Neural cell (in vitro differentiated cells): ENCODE results near the gene TRPM6. TPM values are rescaled to one million over a fixed set of nuclear protein-coding genes. Genes with fewer than 3 reads are reported as not detected.

ENCODE experiments used
- H2AFZ ChIP-seq: fragments of 200-600, 300-800 bp; sonication (generic), shearing (Covaris generic); 2 replicates; pipeline ENCODE4 v1.6.0; 2014; ENCODE audit warnings: low read depth, mild to moderate bottlenecking, antibody characterized with exemption, low read length, moderate library complexity
- H3F3A ChIP-seq: fragments of 200-600 bp; shearing (Covaris generic); 2 replicates; pipeline ENCODE4 v1.6.1; 2016; ENCODE audit warnings: mild to moderate bottlenecking, moderate library complexity, mixed read lengths, antibody characterized with exemption, low read length; ENCODE audit not compliant: insufficient read depth, poor library complexity, severe bottlenecking
- H3K27ac ChIP-seq: fragments of 200-600, 300-800 bp; sonication (generic), shearing (Covaris generic); 2 replicates; pipeline ENCODE4 v1.5.1; 2014; ENCODE audit warnings: mild to moderate bottlenecking, low read length, moderate library complexity
- H3K27me3 ChIP-seq: fragments of 300-800, 200-600 bp; sonication (generic), shearing (Covaris generic); 2 replicates; pipeline ENCODE4 v1.6.0; 2014; ENCODE audit warnings: mild to moderate bottlenecking, low read depth, low read length, moderate library complexity; ENCODE audit not compliant: insufficient read depth
- H3K36me3 ChIP-seq: fragments of 300-800, 200-600 bp; sonication (generic), shearing (Covaris generic); 2 replicates; pipeline ENCODE4 v1.5.1; 2014; ENCODE audit warnings: mild to moderate bottlenecking, antibody characterized with exemption, low read length, moderate library complexity; ENCODE audit not compliant: insufficient read depth
- H3K4me2 ChIP-seq: fragments of 300-800, 200-600 bp; sonication (generic), shearing (Covaris generic); 2 replicates; pipeline ENCODE4 v1.6.0; 2014; ENCODE audit warnings: mild to moderate bottlenecking, low read length
- H3K4me3 ChIP-seq: fragments of 300-800, 200-600 bp; sonication (generic), shearing (Covaris generic); 2 replicates; pipeline ENCODE4 v1.5.1; 2014; ENCODE audit warnings: mild to moderate bottlenecking, low read length, moderate library complexity
- H3K79me2 ChIP-seq: fragments of 200-600 bp; shearing (Covaris generic); replicated peaks from 2 replicates; pipeline ENCODE4 v1.6.0; 2014; ENCODE audit warnings: mild to moderate bottlenecking, low read length, moderate library complexity; ENCODE audit not compliant: insufficient read depth
- H3K9ac ChIP-seq: fragments of 300-800, 200-600 bp; sonication (generic), shearing (Covaris generic); 2 replicates; pipeline ENCODE4 v1.6.1; 2016; ENCODE audit warnings: mild to moderate bottlenecking, low read length, mixed read lengths
- H3K9me2 ChIP-seq: fragments of 200-600 bp; shearing (Covaris generic); 2 replicates; pipeline ENCODE4 v1.6.1; 2016; ENCODE audit warnings: mild to moderate bottlenecking, low read length, mixed read lengths; ENCODE audit not compliant: insufficient read depth
- H3K9me3 ChIP-seq: fragments of 200-600, 300-800 bp; sonication (generic), shearing (Covaris generic); 2 replicates; pipeline ENCODE4 v1.6.1; 2016; ENCODE audit warnings: mild to moderate bottlenecking, mixed run types, low read length, moderate library complexity, mixed read lengths
- H4K20me1 ChIP-seq: fragments of 200-600 bp; shearing (Covaris generic); 2 replicates; pipeline ENCODE4 v1.6.1; 2016; ENCODE audit warnings: mild to moderate bottlenecking, mixed run types; ENCODE audit not compliant: insufficient read depth
- EP300 ChIP-seq: fragments of 450-650 bp; conservative IDR thresholded peaks from 2 replicates; pipeline ENCODE4 v1.6.1; 2014; ENCODE audit warnings: antibody characterized with exemption, mild to moderate bottlenecking, moderate library complexity; ENCODE audit not compliant: poor library complexity, severe bottlenecking
- EZH2 ChIP-seq: fragments of 200-600, 300-800 bp; shearing (Covaris generic), sonication (generic); IDR thresholded peaks from 2 replicates; pipeline ENCODE4 v1.6.1; 2014; ENCODE audit warnings: antibody characterized with exemption, low read length, borderline replicate concordance, mild to moderate bottlenecking; ENCODE audit not compliant: insufficient read depth, poor library complexity, severe bottlenecking
- MXI1 ChIP-seq: fragments of 450-650 bp; conservative IDR thresholded peaks from 2 replicates; pipeline ENCODE4 v1.6.1; 2014; ENCODE audit warnings: antibody characterized with exemption, mild to moderate bottlenecking; ENCODE audit not compliant: poor library complexity, severe bottlenecking
- POLR2AphosphoS5 ChIP-seq: IDR thresholded peaks from 2 replicates; pipeline ENCODE4 v1.6.1; 2012
- RAD21 ChIP-seq: fragments of 450-650 bp; conservative IDR thresholded peaks from 2 replicates; pipeline ENCODE4 v1.6.1; 2014; ENCODE audit warnings: antibody characterized with exemption, mild to moderate bottlenecking, moderate library complexity
- SMC3 ChIP-seq: fragments of 450-650 bp; conservative IDR thresholded peaks from 2 replicates; pipeline ENCODE4 v1.6.1; 2014; ENCODE audit warnings: antibody characterized with exemption, mild to moderate bottlenecking, moderate library complexity; ENCODE audit not compliant: poor library complexity
- TAF1 ChIP-seq: IDR thresholded peaks from 2 replicates; pipeline ENCODE4 v1.6.1; 2012; ENCODE audit warnings: low read depth
- polyA plus RNA-seq: library from polyadenylated mRNA; depleted of rRNA; stranded (reverse); fragments of >200 nt; gene quantifications from 2 replicates; pipeline ENCODE4 v1.2.3, GENCODE V29; 2014
- TF ChIP-seq, protein P1 (sequence below): IDR thresholded peaks from 2 replicates; pipeline ENCODE4 v1.6.1; 2012; ENCODE audit warnings: borderline replicate concordance
- TF ChIP-seq, protein P2 (sequence below): fragments of 450-650 bp; IDR thresholded peaks from 2 replicates; pipeline ENCODE4 v1.5.1; 2014; ENCODE audit warnings: antibody characterized with exemption, mild to moderate bottlenecking, moderate library complexity; ENCODE audit not compliant: poor library complexity, severe bottlenecking

Gene TRPM6
- polyA plus RNA-seq, 1 donor from 2014 or later = not detected

DNA sequence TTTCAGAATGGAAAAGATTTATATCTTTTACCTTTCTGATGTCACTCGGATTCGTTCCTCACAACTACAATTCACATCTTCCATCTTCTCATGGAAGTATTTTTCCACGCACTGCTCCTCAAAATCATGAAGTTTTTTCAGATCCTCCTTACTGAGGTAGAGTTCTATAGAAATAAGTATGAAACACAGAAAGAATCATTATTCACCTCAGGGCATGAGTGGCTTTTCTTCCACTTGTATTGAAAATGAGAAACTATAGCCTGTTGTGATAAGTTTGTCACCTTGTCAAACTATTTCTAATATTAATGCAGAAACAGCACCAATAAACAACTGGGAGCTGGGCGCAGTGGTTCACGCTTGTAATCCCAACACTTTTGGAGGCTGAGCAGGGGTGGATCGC, 116.0 kb downstream of the TRPM6 start:
- H3K9me2 ChIP-seq = no peaks in the 10 kb centered on the region
- no peaks in the 10 kb centered on the region for H3K27me3 ChIP-seq
- H3K36me3 ChIP-seq = no peaks in the 10 kb centered on the region
- no peaks in the 10 kb centered on the region for H3F3A ChIP-seq
- no peak overlapping the region for H3K4me3 ChIP-seq
- TF ChIP-seq EP300 = no peak
- TF ChIP-seq, protein P1, sequence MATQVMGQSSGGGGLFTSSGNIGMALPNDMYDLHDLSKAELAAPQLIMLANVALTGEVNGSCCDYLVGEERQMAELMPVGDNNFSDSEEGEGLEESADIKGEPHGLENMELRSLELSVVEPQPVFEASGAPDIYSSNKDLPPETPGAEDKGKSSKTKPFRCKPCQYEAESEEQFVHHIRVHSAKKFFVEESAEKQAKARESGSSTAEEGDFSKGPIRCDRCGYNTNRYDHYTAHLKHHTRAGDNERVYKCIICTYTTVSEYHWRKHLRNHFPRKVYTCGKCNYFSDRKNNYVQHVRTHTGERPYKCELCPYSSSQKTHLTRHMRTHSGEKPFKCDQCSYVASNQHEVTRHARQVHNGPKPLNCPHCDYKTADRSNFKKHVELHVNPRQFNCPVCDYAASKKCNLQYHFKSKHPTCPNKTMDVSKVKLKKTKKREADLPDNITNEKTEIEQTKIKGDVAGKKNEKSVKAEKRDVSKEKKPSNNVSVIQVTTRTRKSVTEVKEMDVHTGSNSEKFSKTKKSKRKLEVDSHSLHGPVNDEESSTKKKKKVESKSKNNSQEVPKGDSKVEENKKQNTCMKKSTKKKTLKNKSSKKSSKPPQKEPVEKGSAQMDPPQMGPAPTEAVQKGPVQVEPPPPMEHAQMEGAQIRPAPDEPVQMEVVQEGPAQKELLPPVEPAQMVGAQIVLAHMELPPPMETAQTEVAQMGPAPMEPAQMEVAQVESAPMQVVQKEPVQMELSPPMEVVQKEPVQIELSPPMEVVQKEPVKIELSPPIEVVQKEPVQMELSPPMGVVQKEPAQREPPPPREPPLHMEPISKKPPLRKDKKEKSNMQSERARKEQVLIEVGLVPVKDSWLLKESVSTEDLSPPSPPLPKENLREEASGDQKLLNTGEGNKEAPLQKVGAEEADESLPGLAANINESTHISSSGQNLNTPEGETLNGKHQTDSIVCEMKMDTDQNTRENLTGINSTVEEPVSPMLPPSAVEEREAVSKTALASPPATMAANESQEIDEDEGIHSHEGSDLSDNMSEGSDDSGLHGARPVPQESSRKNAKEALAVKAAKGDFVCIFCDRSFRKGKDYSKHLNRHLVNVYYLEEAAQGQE = no peak
- TF ChIP-seq TAF1 = no peak
- no peak for TF ChIP-seq SMC3
- H3K9ac ChIP-seq = no peak overlapping the region
- no peaks in the 10 kb centered on the region for H4K20me1 ChIP-seq
- no peaks in the 10 kb centered on the region for H3K9me3 ChIP-seq
- H3K4me2 ChIP-seq = no peak overlapping the region
- no peak overlapping the region for H3K27ac ChIP-seq
- no peaks in the 10 kb centered on the region for H3K79me2 ChIP-seq
- H2AFZ ChIP-seq = no peak overlapping the region

DNA sequence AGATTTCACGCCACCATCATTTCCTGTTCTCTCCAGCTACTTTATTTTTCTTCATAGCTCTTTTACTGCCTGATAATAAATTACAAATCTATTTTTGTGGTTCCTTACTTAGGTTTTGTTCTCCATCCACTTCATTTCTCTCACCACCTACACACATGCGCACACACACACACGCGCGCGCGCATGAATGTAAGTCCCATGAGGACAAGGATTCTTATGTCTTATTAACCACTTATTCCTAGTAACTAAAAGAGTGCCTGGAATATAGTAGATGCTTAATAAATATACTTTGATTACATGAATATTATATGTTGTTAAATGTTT, 116.5 kb downstream of the TRPM6 start:
- H3F3A ChIP-seq = no peaks in the 10 kb centered on the region
- no peak overlapping the region for H3K9ac ChIP-seq
- H3K36me3 ChIP-seq = no peaks in the 10 kb centered on the region
- TF ChIP-seq, protein P1 = no peak
- TF ChIP-seq EP300 = no peak
- no peak for TF ChIP-seq SMC3
- TF ChIP-seq, protein P2, sequence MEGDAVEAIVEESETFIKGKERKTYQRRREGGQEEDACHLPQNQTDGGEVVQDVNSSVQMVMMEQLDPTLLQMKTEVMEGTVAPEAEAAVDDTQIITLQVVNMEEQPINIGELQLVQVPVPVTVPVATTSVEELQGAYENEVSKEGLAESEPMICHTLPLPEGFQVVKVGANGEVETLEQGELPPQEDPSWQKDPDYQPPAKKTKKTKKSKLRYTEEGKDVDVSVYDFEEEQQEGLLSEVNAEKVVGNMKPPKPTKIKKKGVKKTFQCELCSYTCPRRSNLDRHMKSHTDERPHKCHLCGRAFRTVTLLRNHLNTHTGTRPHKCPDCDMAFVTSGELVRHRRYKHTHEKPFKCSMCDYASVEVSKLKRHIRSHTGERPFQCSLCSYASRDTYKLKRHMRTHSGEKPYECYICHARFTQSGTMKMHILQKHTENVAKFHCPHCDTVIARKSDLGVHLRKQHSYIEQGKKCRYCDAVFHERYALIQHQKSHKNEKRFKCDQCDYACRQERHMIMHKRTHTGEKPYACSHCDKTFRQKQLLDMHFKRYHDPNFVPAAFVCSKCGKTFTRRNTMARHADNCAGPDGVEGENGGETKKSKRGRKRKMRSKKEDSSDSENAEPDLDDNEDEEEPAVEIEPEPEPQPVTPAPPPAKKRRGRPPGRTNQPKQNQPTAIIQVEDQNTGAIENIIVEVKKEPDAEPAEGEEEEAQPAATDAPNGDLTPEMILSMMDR = no peak
- TF ChIP-seq POLR2AphosphoS5 = no peak
- TF ChIP-seq TAF1 = no peak
- no peak for TF ChIP-seq RAD21
- TF ChIP-seq MXI1 = no peak
- TF ChIP-seq EZH2 = no peak
- H3K27ac ChIP-seq = no peak overlapping the region
- H3K27me3 ChIP-seq = no peaks in the 10 kb centered on the region
- no peaks in the 10 kb centered on the region for H3K79me2 ChIP-seq
- no peak overlapping the region for H3K4me3 ChIP-seq
- no peak overlapping the region for H2AFZ ChIP-seq
- no peaks in the 10 kb centered on the region for H3K9me2 ChIP-seq
- H3K4me2 ChIP-seq = no peak overlapping the region
- no peaks in the 10 kb centered on the region for H4K20me1 ChIP-seq
- H3K9me3 ChIP-seq = no peaks in the 10 kb centered on the region
